A549 (cell line): Measurements from ENCODE around the gene LHX4. TPM values are rescaled to one million over a fixed set of nuclear protein-coding genes. Genes with fewer than 3 reads are reported as not detected.

Experiments used
- ATAC-seq, 2 experiments: fragments of 200-7000 bp in 1 of 2; fragments of >200 bp in 1 of 2; cut with Nextera tagmentation in 1 of 2; cut with Tn5 transposase in 1 of 2; 3 replicates each; pipeline versions ENCODE4 v1.8.0 to v1.9.1; 2018 to 2020; ENCODE audit warnings: mild to moderate bottlenecking in 1 of 2, moderate library complexity in 1 of 2
- CTCF ChIA-PET: fragments of 300-600 bp; sonication (Branson Sonifier 250); formaldehyde crosslinking; extraction: SDS; loops from one replicate; lab custom pipeline; 2021; ENCODE audit warnings: antibody characterized with exemption, inconsistent platforms; lab: Yijun Ruan, JAX
- POLR2A ChIA-PET: fragments of 350-600 bp; formaldehyde crosslinking; extraction: SDS; loops from one replicate; lab custom pipeline; 2021; ENCODE audit warnings: antibody characterized with exemption, inconsistent platforms; lab: Yijun Ruan, JAX
- DNase-seq, 2 experiments: peaks; one replicate each; pipeline versions ENCODE4 v3.0.0 to v3.0.0-alpha.2; 2011 to 2016; ENCODE audit warnings: low read depth in 1 of 2, low spot score in 1 of 2
- FAIRE-seq: peaks from 2 replicates; lab custom pipeline; 2011; peaks lifted over from hg19 to GRCh38; lab: Jason Lieb, UNC
- H3K27ac ChIP-seq, 2 experiments: fragments of >200 bp; sonication (Bioruptor Twin); formaldehyde crosslinking; 3 replicates each; pipeline ENCODE4 v1.5.1; 2016 to 2017
- H3K4me1 ChIP-seq: fragments of >200 bp; sonication (Bioruptor Twin); formaldehyde crosslinking; 3 replicates; pipeline ENCODE4 v1.6.1; 2016
- H3K4me2 ChIP-seq: fragments of >200 bp; sonication (Bioruptor Twin); formaldehyde crosslinking; 3 replicates; pipeline ENCODE4 v1.6.1; 2016
- H3K4me3 ChIP-seq: fragments of >200 bp; sonication (Bioruptor Twin); formaldehyde crosslinking; 3 replicates; pipeline ENCODE4 v1.5.1; 2016
- H3K9me3 ChIP-seq: fragments of >200 bp; sonication (Bioruptor Twin); formaldehyde crosslinking; 3 replicates; pipeline ENCODE4 v1.6.1; 2016
- ATOH8 ChIP-seq: fragments of 250-450 bp; sonication (Bioruptor Pico); IDR thresholded peaks from 2 replicates; pipeline ENCODE4 v1.5.0; 2020; ENCODE audit warnings: low read depth, mild to moderate bottlenecking, moderate library complexity
- BCL3 ChIP-seq: fragments of >200 bp; sonication (Bioruptor Twin); formaldehyde crosslinking; IDR thresholded peaks from 3 replicates; pipeline ENCODE4 v1.6.1; 2016
- BHLHE40 ChIP-seq: IDR thresholded peaks from 2 replicates; pipeline ENCODE4 v1.6.1; 2012; ENCODE audit warnings: low read depth, low read length, inconsistent platforms
- CBX2 ChIP-seq: fragments of 200-600 bp; sonication (generic); IDR thresholded peaks from 2 replicates; pipeline ENCODE4 v1.6.1; 2016; ENCODE audit warnings: low read depth, mild to moderate bottlenecking, borderline replicate concordance
- CEBPB ChIP-seq, 2 experiments: fragments of >200 bp in 1 of 2; sonication (Bioruptor Twin) in 1 of 2; formaldehyde crosslinking in 1 of 2; IDR thresholded peaks; 2 replicates each; pipeline ENCODE4 v1.6.1; 2012 to 2016
- CTCF ChIP-seq: fragments of >200 bp; sonication (Bioruptor Twin); formaldehyde crosslinking; IDR thresholded peaks from 3 replicates; pipeline ENCODE4 v1.5.1; 2016
- E2F6 ChIP-seq: IDR thresholded peaks from 2 replicates; pipeline ENCODE4 v1.6.1; 2012; ENCODE audit warnings: low read depth, borderline replicate concordance
- EHF ChIP-seq: fragments of 250-450 bp; sonication (Bioruptor Pico); IDR thresholded peaks from 2 replicates; pipeline ENCODE4 v1.5.0; 2020; ENCODE audit warnings: mild to moderate bottlenecking
- EHMT2 ChIP-seq: fragments of 200-600 bp; sonication (generic); IDR thresholded peaks from 2 replicates; pipeline ENCODE4 v1.6.1; 2016; ENCODE audit warnings: antibody characterized with exemption, low read depth, mild to moderate bottlenecking, moderate library complexity
- ELK1 ChIP-seq: fragments of 150-350 bp; IDR thresholded peaks from 2 replicates; pipeline ENCODE4 v1.6.1; 2014; ENCODE audit warnings: low read depth, mild to moderate bottlenecking, low read length
- EP300 ChIP-seq, 2 experiments: fragments of >200 bp; sonication (Bioruptor Twin); formaldehyde crosslinking; IDR thresholded peaks; 2 replicates in 1 of 2; 3 replicates in 1 of 2; pipeline ENCODE4 v1.6.1; 2016 to 2017
- ESRRA ChIP-seq: fragments of 150-350 bp; IDR thresholded peaks from 2 replicates; pipeline ENCODE4 v1.6.1; 2014; ENCODE audit warnings: mild to moderate bottlenecking, low read length, borderline replicate concordance
- FOSB ChIP-seq: fragments of 250-450 bp; sonication (Bioruptor Pico); IDR thresholded peaks from 2 replicates; pipeline ENCODE4 v1.5.0; 2020; ENCODE audit warnings: mild to moderate bottlenecking, moderate library complexity
- FOSL2 ChIP-seq, 2 experiments: fragments of 450-650 bp in 1 of 2; fragments of >200 bp in 1 of 2; sonication (Bioruptor Twin) in 1 of 2; formaldehyde crosslinking; IDR thresholded peaks; 2 replicates each; pipeline versions ENCODE4 v1.5.0 to v1.6.1; 2016 to 2020; ENCODE audit warnings: mild to moderate bottlenecking in 1 of 2, moderate library complexity in 1 of 2
- HMGXB4 ChIP-seq: fragments of 250-450 bp; sonication (Bioruptor Pico); IDR thresholded peaks from 2 replicates; pipeline ENCODE4 v1.5.0; 2021; ENCODE audit warnings: mild to moderate bottlenecking, moderate library complexity, borderline replicate concordance
- JUN ChIP-seq, 2 experiments: fragments of >200 bp; sonication (Bioruptor Twin); formaldehyde crosslinking; IDR thresholded peaks; 2 replicates in 1 of 2; 3 replicates in 1 of 2; pipeline ENCODE4 v1.6.1; 2016 to 2017
- JUNB ChIP-seq: fragments of >200 bp; sonication (Bioruptor Twin); formaldehyde crosslinking; IDR thresholded peaks from 2 replicates; pipeline ENCODE4 v1.6.1; 2016
- KDM1A ChIP-seq: fragments of 200-600 bp; sonication (generic); IDR thresholded peaks from 2 replicates; pipeline ENCODE4 v1.6.1; 2016; ENCODE audit warnings: low read depth, mild to moderate bottlenecking
- MAX ChIP-seq: IDR thresholded peaks from 2 replicates; pipeline ENCODE4 v1.6.1; 2012
- MAZ ChIP-seq: fragments of 150-350 bp; IDR thresholded peaks from 2 replicates; pipeline ENCODE4 v1.6.1; 2014; ENCODE audit warnings: antibody characterized with exemption, low read depth, low read length, borderline replicate concordance
- MYC ChIP-seq: IDR thresholded peaks from 2 replicates; pipeline ENCODE4 v1.6.1; 2012; ENCODE audit warnings: mild to moderate bottlenecking, inconsistent platforms, low read length, improper control_type of control experiment, borderline replicate concordance
- NFE2L2 ChIP-seq: fragments of 150-350 bp; conservative IDR thresholded peaks from 2 replicates; pipeline ENCODE4 v1.6.1; 2014; ENCODE audit warnings: low read length
- SREBF2 ChIP-seq: fragments of 450-650 bp; IDR thresholded peaks from 2 replicates; pipeline ENCODE4 v1.6.1; 2014; ENCODE audit warnings: mild to moderate bottlenecking, moderate library complexity
- whole genome bisulfite sequencing: methylation state at CpG from one replicate; pipeline ENCODE4 v1.1.6; 2017; ENCODE audit errors: missing lambda C conversion rate; 5-methylcytosine and 5-hydroxymethylcytosine counted together
- polyA plus RNA-seq, 4 experiments: library from polyadenylated mRNA; depleted of rRNA in 3 of 4; stranded (reverse); fragments of >200 nt; fragmentation: RNase III in 1 of 4; extraction: RNeasy Plus Mini Kit Qiagen cat#74134 plus additional on column Dnase treatment in 1 of 4; gene quantifications; 2 replicates in 3 of 4; 3 replicates in 1 of 4; pipeline ENCODE4 v1.2.3, GENCODE V29; 2011 to 2017

LHX4 gene
- polyA plus RNA-seq, 2 of the 4 experiments (the other 2 are of a cell fraction), result 0.62 to 0.80 TPM

- DNase-seq, result no peak
- ChIA-PET POLR2A (no interaction called here), CTCF (interaction anchor here (1.0 to 1.9 kb wide), 2 partner anchors 8 to 16 kb away, joined by 5 to 15 read pairs; no protein-coding TSS in a partner anchor)
- Histone ChIP-seq H3K4me2 (no peak overlapping the region), H3K4me1 (peaks cover 13% of the 10 kb centered on the region; the same call in 2 of the 3 replicates), H3K4me3 (no peak overlapping the region), H3K27ac (0 out of 6 replicates have a peak overlapping the region, but pooled peaks of 1 of the 2 experiments have one; percentile 25), H3K9me3 (no peaks in the 10 kb centered on the region)
- no peak for FAIRE-seq
- no peak for TF ChIP-seq NFE2L2
- TF ChIP-seq KDM1A, result no peak
- TF ChIP-seq ELK1, result no peak
- no peak for TF ChIP-seq HMGXB4 (CRISPR knock-in tag)
- TF ChIP-seq MAX, result no peak
- TF ChIP-seq BCL3, result no peak
- no peak for TF ChIP-seq EHMT2
- TF ChIP-seq CBX2, result no peak
- no peak for TF ChIP-seq JUNB
- TF ChIP-seq CEBPB (IDR thresholded peaks at IDR 0.05), result no peak
- TF ChIP-seq EHF (CRISPR knock-in tag), result no peak
- TF ChIP-seq MAZ, result no peak
- no peak for TF ChIP-seq BHLHE40
- WGBS, result 88% methylated on average over 3 of the region's 6 CpGs
- ATAC-seq, result peak in 1 of 2 experiments; percentile 19; a peak in 3 of 6 replicates
Measured at GRCh38 chr1:180244840-180245239, 14.8 kb downstream of the LHX4 start.

- Histone ChIP-seq H3K9me3 (no peaks in the 10 kb centered on the region), H3K27ac (no peak overlapping the region), H3K4me3 (no peak overlapping the region), H3K4me2 (no peak overlapping the region), H3K4me1 (peaks cover 13% of the 10 kb centered on the region; the same call in 2 of the 3 replicates)
- TF ChIP-seq MYC, result no peak
- TF ChIP-seq SREBF2, result no peak
- TF ChIP-seq FOSL2 (IDR thresholded peaks at IDR 0.05), result no peak
- TF ChIP-seq FOSL2 (CRISPR knock-in tag; IDR thresholded peaks at IDR 0.05), result no peak
- no peak for TF ChIP-seq CTCF
- no peak for TF ChIP-seq FOSB
- TF ChIP-seq JUN (IDR thresholded peaks at IDR 0.05), result no peak
- no peak for TF ChIP-seq BHLHE40
- no peak for TF ChIP-seq ATOH8 (CRISPR knock-in tag)
- no peak for TF ChIP-seq ESRRA
- no peak for TF ChIP-seq E2F6
- TF ChIP-seq EP300 (IDR thresholded peaks at IDR 0.05), result no peak
- no peak for DNase-seq
- FAIRE-seq, result no peak
- POLR2A ChIA-PET, result no interaction called here
- CTCF ChIA-PET, result interaction anchor here (11.1 kb wide), 1 partner anchor 234 kb away, joined by 102 read pairs; no protein-coding TSS in a partner anchor
- no peak for ATAC-seq
- WGBS, result 81% methylated on average over 5 of the region's 5 CpGs
Measured at GRCh38 chr1:180246579-180246978, 16.5 kb downstream of the LHX4 start.
